HG03460 (cell line): ENCODE measurements around the gene LRRC32.

ENCODE experiments used
- ATAC-seq: cut with Tn5 transposase; IDR thresholded peaks from one replicate; pipeline ENCODE4 v1.9.1; 2021; ENCODE audit not compliant: unreplicated experiment

Gene LRRC32

GRCh38 chr11:76664578-76665061 lies 5.9 kb downstream of the LRRC32 start:
- no peak for ATAC-seq

- no peak for ATAC-seq
Measured at GRCh38 chr11:76663912-76664440, 6.6 kb downstream of the LRRC32 start.

GRCh38 chr11:76663486-76663810 lies 7.1 kb downstream of the LRRC32 start:
- ATAC-seq, result no peak

- ATAC-seq, result no peak
Measured at GRCh38 chr11:76662656-76663485, 7.7 kb downstream of the LRRC32 start.

- no peak for ATAC-seq
Measured at GRCh38 chr11:76661834-76662434, 8.6 kb downstream of the LRRC32 start.

GRCh38 chr11:76661306-76661751 lies 9.2 kb downstream of the LRRC32 start:
- ATAC-seq, result no peak

- ATAC-seq, result no peak
Measured at GRCh38 chr11:76660533-76661305, 9.8 kb downstream of the LRRC32 start.

- no peak for ATAC-seq
Measured at GRCh38 chr11:76659672-76660532, 10.6 kb downstream of the LRRC32 start.

- ATAC-seq, result no peak
Measured at GRCh38 chr11:76658651-76659650, 11.6 kb downstream of the LRRC32 start.

- no peak for ATAC-seq
Measured at GRCh38 chr11:76658231-76658630, 12.3 kb downstream of the LRRC32 start.

- no peak for ATAC-seq
Measured at GRCh38 chr11:76657187-76658170, 13.1 kb downstream of the LRRC32 start.

GRCh38 chr11:76656571-76657081 lies 13.9 kb downstream of the LRRC32 start:
- ATAC-seq, result no peak

GRCh38 chr11:76656050-76656531 lies 14.5 kb downstream of the LRRC32 start:
- no peak for ATAC-seq

- ATAC-seq, result no peak
Measured at GRCh38 chr11:76655501-76656049, 15.0 kb downstream of the LRRC32 start.

GRCh38 chr11:76654980-76655379 lies 15.6 kb downstream of the LRRC32 start:
- ATAC-seq, result no peak

GRCh38 chr11:76654298-76654851 lies 16.2 kb downstream of the LRRC32 start:
- ATAC-seq, result no peak

- no peak for ATAC-seq
Measured at GRCh38 chr11:76653674-76654284, 16.8 kb downstream of the LRRC32 start.
